B cell (primary cell): ENCODE results near the gene FBXO27.

Experiments used
- EZH2 ChIP-seq: IDR thresholded peaks from 2 replicates; pipeline ENCODE4 v1.6.1; 2012; ENCODE audit warnings: borderline replicate concordance, low read depth, mild to moderate bottlenecking, moderate library complexity, low read length; ENCODE audit not compliant: insufficient read depth, poor library complexity, severe bottlenecking
- TF ChIP-seq, protein P1 (sequence below): fragments of 200-600 bp; IDR thresholded peaks from one replicate; pipeline ENCODE4 v1.8.0; 2022; ENCODE audit warnings: antibody characterized with exemption, mild to moderate bottlenecking

DNA sequence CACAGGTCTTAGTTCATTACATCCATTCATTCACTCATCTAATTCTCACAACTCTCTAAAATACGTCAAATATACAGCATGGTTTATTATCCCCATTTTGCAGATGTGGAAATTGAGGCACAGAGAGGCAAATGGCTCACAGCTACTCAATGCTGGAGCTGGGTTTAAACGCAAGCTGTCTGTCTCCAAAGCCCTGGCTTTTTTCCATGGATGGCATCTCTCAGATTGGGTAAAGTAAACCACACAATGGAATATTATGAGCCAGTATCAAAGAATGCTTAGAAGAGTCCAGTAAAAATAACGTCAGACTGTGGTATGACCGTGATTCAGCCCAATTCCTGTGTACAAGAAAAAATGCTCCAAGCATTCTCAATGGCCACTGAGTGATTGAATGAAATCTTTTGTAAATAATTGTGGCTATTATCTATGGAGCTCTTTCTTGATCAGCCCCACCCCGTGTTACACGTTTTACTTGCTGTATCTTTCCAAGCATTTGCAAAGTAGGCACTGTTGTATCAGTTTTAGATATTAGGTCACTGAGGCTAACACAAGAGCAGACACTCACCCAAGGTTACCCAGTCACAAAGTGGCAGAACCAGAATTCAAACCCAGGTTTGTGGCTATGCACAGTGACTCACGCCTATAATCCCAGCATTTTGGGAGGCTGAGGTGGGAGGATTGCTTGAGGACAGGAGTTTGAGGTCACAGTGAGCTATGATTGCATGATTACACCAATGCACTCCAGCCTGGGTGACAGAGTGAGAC is 46.3 kb upstream of the FBXO27 start:
- TF ChIP-seq, protein P1, sequence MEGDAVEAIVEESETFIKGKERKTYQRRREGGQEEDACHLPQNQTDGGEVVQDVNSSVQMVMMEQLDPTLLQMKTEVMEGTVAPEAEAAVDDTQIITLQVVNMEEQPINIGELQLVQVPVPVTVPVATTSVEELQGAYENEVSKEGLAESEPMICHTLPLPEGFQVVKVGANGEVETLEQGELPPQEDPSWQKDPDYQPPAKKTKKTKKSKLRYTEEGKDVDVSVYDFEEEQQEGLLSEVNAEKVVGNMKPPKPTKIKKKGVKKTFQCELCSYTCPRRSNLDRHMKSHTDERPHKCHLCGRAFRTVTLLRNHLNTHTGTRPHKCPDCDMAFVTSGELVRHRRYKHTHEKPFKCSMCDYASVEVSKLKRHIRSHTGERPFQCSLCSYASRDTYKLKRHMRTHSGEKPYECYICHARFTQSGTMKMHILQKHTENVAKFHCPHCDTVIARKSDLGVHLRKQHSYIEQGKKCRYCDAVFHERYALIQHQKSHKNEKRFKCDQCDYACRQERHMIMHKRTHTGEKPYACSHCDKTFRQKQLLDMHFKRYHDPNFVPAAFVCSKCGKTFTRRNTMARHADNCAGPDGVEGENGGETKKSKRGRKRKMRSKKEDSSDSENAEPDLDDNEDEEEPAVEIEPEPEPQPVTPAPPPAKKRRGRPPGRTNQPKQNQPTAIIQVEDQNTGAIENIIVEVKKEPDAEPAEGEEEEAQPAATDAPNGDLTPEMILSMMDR: no peak
- TF ChIP-seq EZH2: no peak
